ENCODE measurements around the gene NUP188. TPM values are rescaled to one million over a fixed set of nuclear protein-coding genes. Genes with fewer than 3 reads are reported as not detected.

The NUP188 gene
- total and polyA plus RNA-seq, 2 of the 4 experiments (the other 2 are of a cell fraction): 53.0 to 59.1 TPM

GRCh38 chr9:128898845-128899565 is 48.5 kb upstream of the NUP188 start:
- WGBS, 2 experiments (ENCODE audit: extremely low coverage in 2 of 2, insufficient read length in 1 of 2): 94% methylated on average over 5 of the region's 18 CpGs; no CpG with 5 or more reads in 1 of the 2 experiments
- Histone ChIP-seq H4K20me1 (ENCODE audit: insufficient read depth, low read length) (peaks cover 16% of the 10 kb centered on the region), H3K36me3 (ENCODE audit: control insufficient read depth, insufficient read depth, low read length) (peaks cover 26% of the 10 kb centered on the region), H4K5ac (ENCODE audit: low read depth, low read length) (no peak overlapping the region), H3K79me1 (ENCODE audit: low read depth in 1 of 2, low read length in 2 of 2) (peaks cover 21 to 72% of the 10 kb centered on the region in 2 experiments), H2BK15ac (ENCODE audit: low read depth, low read length) (no peak overlapping the region), H3K4ac (ENCODE audit: low read depth, low read length) (no peak overlapping the region), H4K91ac (ENCODE audit: insufficient read depth, low read depth, low read length) (no peak overlapping the region), H3K4me2 (ENCODE audit: low read depth, low read length) (no peak overlapping the region), H3K27me3 (ENCODE audit: control insufficient read depth, insufficient read depth, low read length) (no peaks in the 10 kb centered on the region), H2BK20ac (ENCODE audit: low read depth, low read length) (no peak overlapping the region), H2AK5ac (ENCODE audit: low read depth, low read length) (no peak overlapping the region; the same call in 1 of the 2 replicates), H2BK120ac (ENCODE audit: low read depth, low read length) (no peak overlapping the region), H3K4me3 (ENCODE audit: insufficient read depth, low read depth, low read length) (no peak overlapping the region), H3K56ac (ENCODE audit: extremely low read depth, insufficient read depth, low read length) (no peak overlapping the region), H2AK9ac (replicated peaks; ENCODE audit: low read depth, low read length, poor library complexity) (peak overlapping the region; percentile 55), H3K9me1 (ENCODE audit: insufficient read depth, low read length) (peaks cover 18% of the 10 kb centered on the region), H3K14ac (replicated peaks; ENCODE audit: low read depth, low read length) (no peak overlapping the region), H3K9me3 (ENCODE audit: control insufficient read depth, insufficient read depth, low read length) (no peaks in the 10 kb centered on the region), H2AFZ (replicated peaks; ENCODE audit: low read length, poor library complexity) (peak overlapping the region; percentile 58), H2BK5ac (ENCODE audit: low read depth, low read length, poor library complexity, severe bottlenecking) (no peak overlapping the region), H3K4me1 (ENCODE audit: control insufficient read depth, insufficient read depth, low read length) (peaks cover 7% of the 10 kb centered on the region), H3K9ac (ENCODE audit: low read depth, low read length) (no peak overlapping the region), H3K23ac (ENCODE audit: low read depth, low read length) (no peak overlapping the region), H3K27ac (ENCODE audit: insufficient read depth, low read length) (no peak overlapping the region), H4K8ac (ENCODE audit: low read depth in 2 of 2, low read length in 2 of 2) (no peak overlapping the region), H3K18ac (ENCODE audit: low read depth, low read length) (no peak overlapping the region)
- DNase-seq (no peak), ATAC-seq (ENCODE audit: low read depth) (no peak)
- in situ Hi-C loops (cut with MboI; ENCODE audit: low sequenced_read_pairs) (no loop called here), intact Hi-C loops (cut with micrococcal nuclease) (no loop called here), dilution Hi-C loops (cut with HindIII; ENCODE audit: low sequenced_read_pairs, unreplicated experiment) (no loop called here)
- ChIA-PET CTCF (no interaction called here), POLR2A (ENCODE audit: unreplicated experiment) (no interaction called here)
- TF ChIP-seq RFX5 (IDR thresholded peaks at IDR 0.05; ENCODE audit: low read depth, low read length) (no peak), RCOR1 (IDR thresholded peaks at IDR 0.05; ENCODE audit: insufficient replicate concordance, low read length) (no peak), POLR2A (IDR thresholded peaks at IDR 0.05; ENCODE audit: low read depth, low read length) (no peak), MXI1 (IDR thresholded peaks at IDR 0.05; ENCODE audit: borderline replicate concordance, low read depth, low read length) (no peak), SMC3 (IDR thresholded peaks at IDR 0.05; ENCODE audit: low read depth, low read length) (no peak), NFE2L2 (IDR thresholded peaks at IDR 0.05; ENCODE audit: low read depth, low read length) (no peak), ELK1 (IDR thresholded peaks at IDR 0.05; ENCODE audit: borderline replicate concordance, low read depth, low read length) (no peak), CHD1 (IDR thresholded peaks at IDR 0.05; ENCODE audit: low read depth, low read length) (no peak), MAZ (IDR thresholded peaks at IDR 0.05; ENCODE audit: borderline replicate concordance, low read depth, low read length) (no peak), BHLHE40 (IDR thresholded peaks at IDR 0.05; ENCODE audit: low read depth, low read length) (no peak), USF2 (IDR thresholded peaks at IDR 0.05; ENCODE audit: low read depth, low read length) (no peak), CEBPB (IDR thresholded peaks at IDR 0.05; ENCODE audit: low read depth, low read length) (no peak)
- BruUV-seq (replicated peaks): no TSS peak
